A673 (cell line): ENCODE data around the gene STIM1. TPM values are rescaled to one million over a fixed set of nuclear protein-coding genes. Genes with fewer than 3 reads are reported as not detected.

ENCODE experiments used
- BruUV-seq: library from RNA; stranded (reverse); fragments of 400-500 nt; replicated peaks from 2 replicates; lab custom pipeline; 2021; lab: Mats Ljungman, UMichigan
- CTCF ChIA-PET: fragments of 300-600 bp; sonication (Branson Sonifier 250); formaldehyde crosslinking; loops from one replicate; lab custom pipeline; 2022; ENCODE audit warnings: antibody characterized with exemption; lab: Charles Lee
- POLR2A ChIA-PET: fragments of 300-600 bp; sonication (Branson Sonifier 250); formaldehyde crosslinking; loops from one replicate; lab custom pipeline; 2022; ENCODE audit warnings: antibody characterized with exemption; ENCODE audit not compliant: low non-redundant PET; lab: Charles Lee
- DNase-seq: peaks from one replicate; pipeline ENCODE4 v3.0.0-alpha.2; 2015; ENCODE audit warnings: low spot score
- H3K27ac ChIP-seq: fragments of 200-600 bp; sonication (generic); 2 replicates; pipeline ENCODE4 v1.5.1; 2016; ENCODE audit warnings: mixed run types, low read depth, mild to moderate bottlenecking, mixed read lengths, antibody characterized with exemption, low read length; ENCODE audit not compliant: poor library complexity, severe bottlenecking
- H3K27me3 ChIP-seq: fragments of 200-600 bp; sonication (generic); replicated peaks from 2 replicates; pipeline ENCODE4 v1.6.1; 2017; ENCODE audit warnings: mixed run types, low read depth, mild to moderate bottlenecking, mixed read lengths, antibody characterized with exemption, low read length; ENCODE audit not compliant: insufficient read depth, poor library complexity
- H3K36me3 ChIP-seq: fragments of 200-600 bp; sonication (generic); 2 replicates; pipeline ENCODE4 v1.6.1; 2016; ENCODE audit warnings: mixed run types, mild to moderate bottlenecking, mixed read lengths, antibody characterized with exemption, low read length; ENCODE audit not compliant: insufficient read depth, poor library complexity, severe bottlenecking
- H3K4me1 ChIP-seq: fragments of 200-600 bp; sonication (generic); 2 replicates; pipeline ENCODE4 v1.6.1; 2017; ENCODE audit warnings: mixed run types, mild to moderate bottlenecking, mixed read lengths, antibody characterized with exemption, low read length; ENCODE audit not compliant: insufficient read depth, poor library complexity, severe bottlenecking
- H3K4me3 ChIP-seq: fragments of 200-600 bp; sonication (generic); 2 replicates; pipeline ENCODE4 v1.5.1; 2016; ENCODE audit warnings: low read depth, mixed run types, mild to moderate bottlenecking, mixed read lengths, low read length; ENCODE audit not compliant: poor library complexity, severe bottlenecking
- H3K9me3 ChIP-seq: fragments of 200-600 bp; sonication (generic); 2 replicates; pipeline ENCODE4 v1.6.1; 2016; ENCODE audit warnings: mixed run types, low read depth, mild to moderate bottlenecking, mixed read lengths, antibody characterized with exemption, low read length; ENCODE audit not compliant: poor library complexity, severe bottlenecking
- EZH2 ChIP-seq: fragments of 200-600 bp; sonication (generic); IDR thresholded peaks from 2 replicates; pipeline ENCODE4 v1.6.1; 2017; ENCODE audit warnings: borderline replicate concordance, low read depth, mild to moderate bottlenecking, mixed read lengths, antibody characterized with exemption, low read length; ENCODE audit not compliant: poor library complexity, severe bottlenecking
- intact Hi-C: fragments of 100-400 bp; cut with micrococcal nuclease; formaldehyde crosslinking; loops from one replicate; pipeline ENCODE4 v1.10.0; 2022; ENCODE audit not compliant: unreplicated experiment
- total RNA-seq: library from RNA; stranded (reverse); gene quantifications from 2 replicates; pipeline ENCODE4 v1.2.3, GENCODE V29; 2021
- TF ChIP-seq, protein P1 (sequence below): fragments of 300-800, 200-600 bp; sonication (generic); conservative IDR thresholded peaks from 2 replicates; pipeline ENCODE4 v1.5.1; 2017; ENCODE audit warnings: low read depth, mild to moderate bottlenecking, antibody characterized with exemption, low read length, moderate library complexity, mixed read lengths

The STIM1 gene
- total RNA-seq, 1 experiment from 2014 or later: 14.2 TPM

DNA sequence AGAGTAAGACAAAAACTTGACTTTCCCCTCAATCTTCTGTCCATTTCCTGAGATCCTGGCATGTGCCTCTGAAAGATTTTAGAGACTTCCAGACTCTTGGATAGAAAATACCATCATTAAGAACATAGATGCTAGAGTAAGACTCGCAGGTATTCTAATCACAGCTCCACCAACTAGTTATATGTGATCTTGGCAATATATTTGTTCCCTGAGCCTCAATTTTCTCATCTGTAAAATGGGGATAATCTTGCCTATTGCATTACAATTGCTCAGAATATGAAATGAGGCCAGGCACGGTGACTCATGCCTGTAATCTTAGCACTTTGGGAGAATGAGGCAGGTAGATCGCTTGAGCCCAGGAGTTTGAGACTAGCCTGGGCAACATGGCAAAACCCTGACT is 25.4 kb upstream of the STIM1 start:
- ChIA-PET POLR2A (no interaction called here), CTCF (no interaction called here)
- no peak overlapping the region for H3K27ac ChIP-seq
- peaks cover 6% of the 10 kb centered on the region for H3K36me3 ChIP-seq
- intact Hi-C loops: no loop called here
- DNase-seq: no peak
- H3K27me3 ChIP-seq: no peaks in the 10 kb centered on the region
- no TSS peak for BruUV-seq
- no peak overlapping the region for H3K4me3 ChIP-seq
- no peaks in the 10 kb centered on the region for H3K9me3 ChIP-seq
- no peaks in the 10 kb centered on the region for H3K4me1 ChIP-seq
- TF ChIP-seq, protein P1, sequence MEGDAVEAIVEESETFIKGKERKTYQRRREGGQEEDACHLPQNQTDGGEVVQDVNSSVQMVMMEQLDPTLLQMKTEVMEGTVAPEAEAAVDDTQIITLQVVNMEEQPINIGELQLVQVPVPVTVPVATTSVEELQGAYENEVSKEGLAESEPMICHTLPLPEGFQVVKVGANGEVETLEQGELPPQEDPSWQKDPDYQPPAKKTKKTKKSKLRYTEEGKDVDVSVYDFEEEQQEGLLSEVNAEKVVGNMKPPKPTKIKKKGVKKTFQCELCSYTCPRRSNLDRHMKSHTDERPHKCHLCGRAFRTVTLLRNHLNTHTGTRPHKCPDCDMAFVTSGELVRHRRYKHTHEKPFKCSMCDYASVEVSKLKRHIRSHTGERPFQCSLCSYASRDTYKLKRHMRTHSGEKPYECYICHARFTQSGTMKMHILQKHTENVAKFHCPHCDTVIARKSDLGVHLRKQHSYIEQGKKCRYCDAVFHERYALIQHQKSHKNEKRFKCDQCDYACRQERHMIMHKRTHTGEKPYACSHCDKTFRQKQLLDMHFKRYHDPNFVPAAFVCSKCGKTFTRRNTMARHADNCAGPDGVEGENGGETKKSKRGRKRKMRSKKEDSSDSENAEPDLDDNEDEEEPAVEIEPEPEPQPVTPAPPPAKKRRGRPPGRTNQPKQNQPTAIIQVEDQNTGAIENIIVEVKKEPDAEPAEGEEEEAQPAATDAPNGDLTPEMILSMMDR: no peak
- no peak for TF ChIP-seq EZH2

- intact Hi-C loops: no loop called here
- POLR2A ChIA-PET: no interaction called here
- no peak for DNase-seq
- no peaks in the 10 kb centered on the region for H3K4me1 ChIP-seq
- no peaks in the 10 kb centered on the region for H3K9me3 ChIP-seq
- H3K27me3 ChIP-seq: no peaks in the 10 kb centered on the region
- peaks cover 6% of the 10 kb centered on the region for H3K36me3 ChIP-seq
- H3K27ac ChIP-seq: no peak overlapping the region
- no TSS peak for BruUV-seq
- no peak overlapping the region for H3K4me3 ChIP-seq
- CTCF ChIA-PET: no interaction called here
- TF ChIP-seq, protein P1: no peak
- TF ChIP-seq EZH2: no peak
These were observed 24.7 kb upstream of the STIM1 start for GRCh38 chr11:3830730-3831129.

- Histone ChIP-seq H3K27ac (no peak overlapping the region), H3K4me3 (no peak overlapping the region), H3K36me3 (peaks cover 6% of the 10 kb centered on the region), H3K4me1 (no peaks in the 10 kb centered on the region), H3K27me3 (no peaks in the 10 kb centered on the region), H3K9me3 (no peaks in the 10 kb centered on the region)
- ChIA-PET CTCF (no interaction called here), POLR2A (no interaction called here)
- no peak for DNase-seq
- TF ChIP-seq, protein P1: no peak
- no peak for TF ChIP-seq EZH2
- BruUV-seq: no TSS peak
- intact Hi-C loops: no loop called here
These were observed 23.9 kb upstream of the STIM1 start for GRCh38 chr11:3831378-3832239.
